Colonic mucosa (tissue), 4 donors: ENCODE measurements around the gene PKP3. TPM values are rescaled to one million over a fixed set of nuclear protein-coding genes. Genes with fewer than 3 reads are reported as not detected.

Experiments used
- DNase-seq: peaks from one replicate; pipeline ENCODE4 v3.0.0-alpha.2; 2020
- H3K27ac ChIP-seq: fragments of 200-600 bp; one replicate; pipeline ENCODE4 v1.8.0; 2021
- H3K27me3 ChIP-seq: fragments of 200-600 bp; one replicate; pipeline ENCODE4 v1.8.0; 2021
- H3K36me3 ChIP-seq: fragments of 200-600 bp; one replicate; pipeline ENCODE4 v1.8.0; 2021
- H3K4me1 ChIP-seq: fragments of 200-600 bp; one replicate; pipeline ENCODE4 v1.8.0; 2021; ENCODE audit warnings: mild to moderate bottlenecking
- H3K4me3 ChIP-seq: fragments of 200-600 bp; one replicate; pipeline ENCODE4 v1.8.0; 2021
- H3K9ac ChIP-seq, 2 donors: one replicate each; pipeline ENCODE4 v1.7.0; 2013; ENCODE audit warnings: control low read depth in 2 of 2, low read depth in 2 of 2, low read length in 2 of 2
- H3K9me3 ChIP-seq: fragments of 200-600 bp; one replicate; pipeline ENCODE4 v1.8.0; 2021
- CTCF ChIP-seq: fragments of 200-600 bp; IDR thresholded peaks from one replicate; pipeline ENCODE4 v1.8.0; 2022; ENCODE audit warnings: antibody characterized with exemption, mild to moderate bottlenecking
- intact Hi-C: fragments of 100-400 bp; cut with DNase I; formaldehyde crosslinking; loops from one replicate; pipeline ENCODE4 v1.14.1; 2022
- total RNA-seq, 2 donors: library from RNA; stranded (reverse); fragmentation: NEBNext Ultra II Directional in 1 of 2; extraction: Animal tissue kit (Norgen Biotek cat#: 25700) in 1 of 2; gene quantifications; one replicate each; pipeline ENCODE4 v1.2.1, GENCODE V29; 2021
- donor health status: healthy.
- donor health status: DM: no; HTN: no; CAD: no.
- donor health status: DM: no; HTN: no; CAD: no.

PKP3 gene
- total RNA-seq, 2 donors from 2014 or later: 167 to 247 TPM

- Histone ChIP-seq H3K9ac (no peak overlapping the region), H3K27me3 (no peaks in the 10 kb centered on the region), H3K27ac (no peak overlapping the region), H3K4me3 (no peak overlapping the region), H3K36me3 (no peaks in the 10 kb centered on the region), H3K4me1 (no peaks in the 10 kb centered on the region), H3K9me3 (no peaks in the 10 kb centered on the region)
- TF ChIP-seq CTCF: no peak
- intact Hi-C loops: no loop called here
- DNase-seq: no peak
These were observed 44.3 kb downstream of the PKP3 start for GRCh38 chr11:438101-438844.

- TF ChIP-seq CTCF: no peak
- intact Hi-C loops: no loop called here
- Histone ChIP-seq H3K4me1 (no peaks in the 10 kb centered on the region), H3K27ac (no peak overlapping the region), H3K36me3 (no peaks in the 10 kb centered on the region), H3K4me3 (no peak overlapping the region), H3K27me3 (no peaks in the 10 kb centered on the region), H3K9ac (peak overlapping the region in 1 of 2 donors; percentile 5), H3K9me3 (no peaks in the 10 kb centered on the region)
- DNase-seq: no peak
These were observed 45.5 kb downstream of the PKP3 start for GRCh38 chr11:439315-440064.

GRCh38 chr11:440065-441042 lies 46.3 kb downstream of the PKP3 start:
- H3K9ac ChIP-seq: peak overlapping the region in 1 of 2 donors; percentile 73
- no peaks in the 10 kb centered on the region for H3K36me3 ChIP-seq
- H3K4me1 ChIP-seq: no peaks in the 10 kb centered on the region
- intact Hi-C loops: no loop called here
- H3K27me3 ChIP-seq: no peaks in the 10 kb centered on the region
- H3K4me3 ChIP-seq: peak overlapping the region; percentile 49
- no peaks in the 10 kb centered on the region for H3K9me3 ChIP-seq
- TF ChIP-seq CTCF: peak; percentile 20
- no peak overlapping the region for H3K27ac ChIP-seq
- DNase-seq: peak; percentile 68

- Histone ChIP-seq H3K9me3 (no peaks in the 10 kb centered on the region), H3K36me3 (no peaks in the 10 kb centered on the region), H3K9ac (peak overlapping the region; percentile 61 to 73), H3K4me1 (no peaks in the 10 kb centered on the region), H3K27ac (peak overlapping the region; percentile 54), H3K4me3 (peak overlapping the region; percentile 49), H3K27me3 (no peaks in the 10 kb centered on the region)
- no peak for TF ChIP-seq CTCF
- no peak for DNase-seq
- intact Hi-C loops: no loop called here
These were observed 47.0 kb downstream of the PKP3 start for GRCh38 chr11:441043-441417.
